ENCODE results near the gene ADARB2.
"Not testable (repeated sequence)": the region's sequence is repeated elsewhere in the genome, so short reads cannot be mapped to it uniquely, and the experiment has no call there.

Gene ADARB2

DNA sequence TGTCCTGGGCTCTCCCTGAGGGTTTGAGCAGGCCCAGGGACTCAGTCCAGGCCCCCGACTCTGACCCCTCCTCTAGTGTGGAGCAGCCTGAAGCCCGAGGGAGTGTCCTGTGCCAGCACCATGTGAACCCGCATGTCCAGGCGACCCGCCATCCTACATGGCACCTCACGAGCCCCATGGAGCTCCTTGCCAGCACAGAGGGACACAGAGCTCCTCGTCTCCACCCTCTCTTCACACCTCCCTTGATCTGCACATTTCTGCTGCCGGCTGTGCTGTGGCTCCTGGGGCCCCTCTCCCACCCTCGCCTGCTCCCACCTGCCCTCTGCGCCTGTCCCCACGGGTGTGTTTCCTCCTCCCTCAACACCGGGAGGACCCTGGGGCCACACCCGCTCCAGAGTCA is 103.5 kb downstream of the ADARB2 start:
- no peak for DNase-seq

DNA sequence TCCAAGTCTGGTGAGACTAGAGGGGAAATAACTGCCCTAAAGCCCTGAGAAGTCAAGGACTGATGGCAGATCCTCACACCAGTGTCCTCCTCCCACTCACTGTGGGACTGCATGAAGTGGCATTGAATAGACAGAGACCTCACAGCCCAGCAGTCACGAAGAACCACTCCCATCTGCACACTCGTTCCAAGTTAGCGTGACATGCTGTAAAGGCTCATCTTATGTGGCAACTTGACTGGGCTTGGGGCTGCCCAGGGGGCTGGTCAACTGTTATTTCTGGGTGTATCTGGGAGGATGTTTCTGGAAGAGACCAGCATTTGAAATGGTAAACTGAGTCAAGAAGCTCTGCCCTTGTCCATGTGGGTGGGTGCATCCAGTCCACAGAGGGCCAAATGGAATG is 104.7 kb downstream of the ADARB2 start:
- DNase-seq, result no peak

DNA sequence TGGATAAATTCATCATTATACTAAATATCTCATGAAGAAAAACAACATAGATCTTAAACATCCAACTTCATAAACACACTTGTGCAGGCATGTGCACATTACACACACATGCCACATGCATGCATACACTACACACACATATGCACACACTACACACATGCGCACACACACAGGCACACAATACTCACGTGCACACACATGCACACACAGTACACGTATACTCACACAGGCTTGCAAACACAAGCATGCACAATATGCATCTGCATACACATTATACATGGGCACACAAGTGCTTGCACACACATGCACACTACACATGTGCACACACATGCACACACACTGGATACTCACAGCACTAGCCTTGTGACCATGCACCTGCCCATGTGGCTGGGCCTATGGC is 105.2 kb downstream of the ADARB2 start:
- no peak for DNase-seq

DNA sequence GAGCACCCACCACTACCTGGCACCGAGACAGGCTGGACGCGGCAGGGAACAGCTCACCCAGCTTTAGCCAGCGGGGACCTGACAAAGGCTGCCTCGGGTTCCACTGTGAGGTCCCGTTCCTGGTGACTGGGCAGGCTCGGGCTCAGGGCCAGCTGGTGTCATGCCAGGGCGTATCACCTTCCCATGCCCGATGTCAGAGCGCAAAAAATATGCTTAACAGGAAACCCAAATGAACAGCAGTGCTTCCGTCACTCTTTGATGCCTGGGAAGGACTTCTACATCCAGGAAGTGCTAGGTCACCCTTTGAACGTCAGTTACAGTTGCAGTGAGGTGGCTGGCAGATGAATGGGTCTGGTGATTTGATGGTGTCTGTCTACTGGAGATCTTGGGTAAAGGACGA is 106.0 kb downstream of the ADARB2 start:
- no peak for DNase-seq

DNA sequence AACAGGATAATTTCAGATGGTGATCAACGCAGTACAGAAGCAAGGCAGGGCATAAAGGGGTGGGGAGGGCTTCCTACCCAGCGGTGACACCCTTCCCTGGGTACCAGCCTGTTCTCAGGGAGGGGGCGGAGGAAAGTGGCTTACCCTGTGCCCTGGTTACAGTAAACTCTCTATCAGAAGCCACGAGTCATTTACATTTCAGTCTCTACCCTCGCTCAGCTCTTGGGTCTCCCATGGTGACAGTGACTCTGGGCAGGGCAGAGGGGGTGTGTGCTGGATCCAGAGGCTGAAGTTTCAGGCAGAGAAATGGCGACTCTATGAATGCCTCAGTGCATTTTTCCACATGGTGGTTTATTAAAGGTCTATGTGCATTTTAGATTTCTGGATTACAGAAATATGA is 107.0 kb downstream of the ADARB2 start:
- no peak for DNase-seq

DNA sequence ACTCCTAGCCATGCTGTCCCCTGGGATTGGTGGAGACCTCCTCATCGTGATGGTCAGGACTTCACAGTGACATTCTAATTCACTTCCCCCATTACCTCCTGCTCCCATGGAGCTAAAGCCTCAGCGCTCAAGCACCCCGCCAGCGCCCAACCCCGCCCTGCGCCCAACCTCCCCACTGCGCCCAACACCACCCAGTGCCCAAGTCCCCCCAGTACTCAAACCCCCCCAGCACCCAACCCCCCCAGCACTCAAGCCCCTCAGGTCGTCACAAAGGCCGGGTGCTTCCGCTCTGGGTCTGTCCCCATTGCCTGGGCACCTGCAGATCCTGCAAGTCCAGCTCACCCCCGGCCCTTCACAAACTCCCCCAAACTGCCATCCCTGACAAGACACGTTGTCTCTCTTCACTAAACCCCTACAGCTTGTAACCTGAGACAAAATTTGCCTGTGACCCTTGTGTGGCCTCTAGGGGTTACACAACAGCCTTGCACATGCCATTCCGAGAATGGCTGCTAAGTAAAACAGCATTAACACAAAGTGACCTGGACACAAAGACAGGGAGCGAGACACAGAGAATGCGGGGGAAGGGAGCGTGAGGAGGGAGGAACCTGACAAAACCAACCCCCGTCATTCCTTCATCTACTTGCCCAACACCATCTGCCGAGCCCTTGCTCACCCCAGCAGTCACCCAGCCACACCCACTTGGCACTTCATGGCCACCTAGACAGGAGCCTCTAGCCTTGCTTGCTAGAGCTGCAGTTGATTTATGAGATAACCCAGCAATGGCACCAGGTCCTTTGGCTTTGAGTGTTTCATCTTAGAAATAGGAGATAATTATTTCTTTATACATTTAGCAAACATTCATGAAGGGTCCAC is 107.8 kb downstream of the ADARB2 start:
- DNase-seq, result no peak

DNA sequence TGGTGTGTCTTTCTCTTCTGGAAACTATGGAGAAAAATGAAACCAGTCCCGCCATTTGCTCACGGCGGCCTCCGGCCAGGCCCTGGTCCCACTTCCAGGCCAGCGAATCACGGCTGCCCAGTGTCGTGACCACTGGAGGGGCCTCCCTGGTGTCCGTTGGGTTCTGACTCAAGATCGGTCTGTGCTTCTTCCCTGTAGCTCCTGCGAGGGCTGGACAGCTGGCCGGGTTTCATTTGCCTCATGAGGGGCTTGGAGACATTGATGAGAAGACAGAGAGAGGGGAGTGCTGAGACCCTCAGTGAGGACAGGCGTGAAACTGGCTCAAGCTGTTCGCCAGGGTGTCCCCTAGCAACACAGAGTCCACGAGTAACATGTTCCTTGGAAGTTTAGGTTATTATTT is 108.6 kb downstream of the ADARB2 start:
- no peak for DNase-seq

DNA sequence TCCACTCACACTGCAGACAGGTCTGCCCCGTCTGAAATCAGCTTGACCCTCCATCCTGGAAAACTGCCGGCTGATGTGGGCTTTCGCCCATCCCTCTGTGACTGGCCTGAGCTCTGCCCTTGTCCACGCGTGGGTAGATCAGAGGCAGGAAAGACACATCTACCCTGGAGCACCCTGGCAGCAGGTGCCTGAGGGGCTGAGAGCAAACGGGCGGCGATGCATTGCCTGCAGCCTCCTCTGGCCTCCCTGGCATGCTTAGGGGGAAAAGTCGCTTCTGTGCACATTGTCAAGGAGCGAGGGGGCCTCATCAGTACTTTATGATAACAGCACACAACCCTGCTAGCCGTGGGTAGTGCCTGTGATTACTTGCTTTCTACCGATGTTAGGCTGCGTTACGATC is 109.4 kb downstream of the ADARB2 start:
- no peak for DNase-seq

DNA sequence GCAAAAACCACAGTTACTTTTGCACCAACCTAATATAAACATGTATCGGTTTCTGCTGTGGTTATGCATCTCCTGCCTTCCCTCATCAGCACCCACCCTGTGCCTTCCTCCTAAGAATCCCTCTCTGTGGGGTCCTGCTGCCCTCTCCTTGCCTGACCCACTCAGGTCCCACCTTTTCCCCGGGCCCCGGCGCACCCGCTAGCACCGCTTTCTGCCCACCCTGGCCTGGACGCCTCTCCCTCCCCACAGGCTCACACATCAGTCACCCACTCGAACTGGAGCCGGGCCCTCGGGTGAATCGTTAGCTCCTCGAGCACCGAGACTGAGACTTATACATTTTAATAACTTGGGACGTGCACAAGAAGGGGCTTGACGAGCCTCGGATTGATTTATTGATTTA is 110.5 kb downstream of the ADARB2 start:
- no peak for DNase-seq

DNA sequence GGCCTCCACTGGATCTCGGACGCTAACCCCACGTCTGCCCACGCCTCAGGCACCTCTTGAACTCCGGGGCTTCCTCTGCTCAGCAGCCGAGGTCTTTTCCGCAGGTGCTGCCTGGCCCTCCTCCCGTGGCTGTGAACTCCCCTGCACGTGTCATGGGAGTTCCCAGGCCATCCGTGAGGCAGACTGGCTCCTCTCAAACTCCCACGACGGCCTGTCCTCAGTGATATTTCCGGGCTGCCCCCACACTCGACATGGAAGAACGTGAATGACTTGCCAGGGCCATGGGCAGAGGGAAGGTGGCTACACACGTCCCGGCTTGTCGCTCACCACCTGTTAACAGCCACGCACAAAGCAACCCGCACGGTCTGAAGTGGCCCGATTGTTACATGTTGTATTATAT is 110.9 kb downstream of the ADARB2 start:
- no peak for DNase-seq

DNA sequence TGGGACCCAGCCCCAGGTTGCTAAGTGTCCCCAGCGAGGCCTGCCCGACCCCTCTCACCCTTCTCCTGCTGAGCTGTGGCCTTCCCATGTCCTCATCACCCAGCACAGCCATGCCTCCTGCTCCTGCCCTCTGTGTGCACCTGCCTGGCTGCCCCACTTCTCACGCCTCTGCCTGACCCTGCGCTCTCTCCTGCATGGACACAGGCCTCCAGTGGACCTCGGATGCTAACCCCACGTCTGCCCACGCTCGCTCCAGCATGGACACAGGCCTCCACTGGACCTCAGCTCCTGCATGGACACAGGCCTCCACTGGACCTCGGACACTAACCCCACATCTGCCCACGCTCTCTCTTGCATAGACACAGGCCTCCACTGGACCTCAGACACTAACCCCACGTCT is 111.6 kb downstream of the ADARB2 start:
- no peak for DNase-seq

DNA sequence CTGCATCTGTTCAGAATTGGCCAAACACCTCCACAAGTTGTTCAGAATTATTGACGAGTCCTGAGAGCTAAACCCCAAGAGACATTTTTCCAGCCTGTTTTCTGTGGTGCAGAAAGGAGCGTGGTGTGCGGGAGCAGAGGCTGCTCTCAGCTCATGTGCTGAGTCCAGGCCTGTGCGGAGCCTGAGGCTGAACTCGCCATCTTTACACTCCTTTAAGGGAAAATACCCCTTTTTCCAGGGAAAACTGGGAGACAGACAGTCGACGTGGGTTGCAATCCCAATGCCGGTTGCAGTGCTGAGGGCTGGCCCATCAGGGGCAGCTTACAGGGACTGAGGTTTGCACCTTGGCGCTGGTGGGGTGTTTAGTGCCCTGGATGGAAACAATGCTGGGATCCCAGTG is 112.2 kb downstream of the ADARB2 start:
- DNase-seq, result no peak

DNA sequence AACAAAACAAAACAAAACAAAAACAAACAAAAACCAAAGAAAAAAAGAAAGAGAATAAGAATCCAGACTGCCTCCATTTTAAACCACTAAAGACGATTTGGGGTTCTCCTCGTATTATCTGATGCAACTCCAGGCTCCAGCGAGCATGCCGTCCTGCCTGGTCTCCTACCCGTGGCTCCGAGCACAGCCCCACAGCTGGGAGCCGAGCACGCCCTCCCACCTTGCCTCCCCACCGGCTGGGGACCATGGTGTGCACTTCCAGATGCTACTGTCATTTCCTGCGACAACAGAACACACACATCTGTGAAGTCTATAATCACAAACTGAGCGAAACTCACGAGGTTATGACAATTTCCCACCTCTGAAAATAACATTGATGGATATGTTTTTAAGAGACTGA is 113.1 kb downstream of the ADARB2 start:
- no peak for DNase-seq

DNA sequence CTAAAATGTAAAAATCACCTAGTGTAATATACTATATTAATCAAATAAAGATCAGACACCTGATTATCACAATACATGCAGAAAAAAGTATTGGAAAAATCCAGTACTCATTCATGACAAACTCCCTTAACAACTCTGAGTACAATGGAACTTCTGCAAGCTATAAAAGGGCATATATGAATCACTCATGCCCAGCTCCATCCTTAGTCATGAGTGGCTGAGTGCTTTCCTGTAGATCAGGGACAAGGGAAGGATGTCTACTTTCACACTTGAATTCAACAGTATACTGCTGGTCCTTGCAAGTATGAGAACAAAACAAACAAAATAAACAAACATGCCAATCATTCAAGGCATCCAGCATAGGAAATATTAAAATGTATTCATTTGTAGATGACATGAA is 116.5 kb downstream of the ADARB2 start:
- no peak for DNase-seq

DNA sequence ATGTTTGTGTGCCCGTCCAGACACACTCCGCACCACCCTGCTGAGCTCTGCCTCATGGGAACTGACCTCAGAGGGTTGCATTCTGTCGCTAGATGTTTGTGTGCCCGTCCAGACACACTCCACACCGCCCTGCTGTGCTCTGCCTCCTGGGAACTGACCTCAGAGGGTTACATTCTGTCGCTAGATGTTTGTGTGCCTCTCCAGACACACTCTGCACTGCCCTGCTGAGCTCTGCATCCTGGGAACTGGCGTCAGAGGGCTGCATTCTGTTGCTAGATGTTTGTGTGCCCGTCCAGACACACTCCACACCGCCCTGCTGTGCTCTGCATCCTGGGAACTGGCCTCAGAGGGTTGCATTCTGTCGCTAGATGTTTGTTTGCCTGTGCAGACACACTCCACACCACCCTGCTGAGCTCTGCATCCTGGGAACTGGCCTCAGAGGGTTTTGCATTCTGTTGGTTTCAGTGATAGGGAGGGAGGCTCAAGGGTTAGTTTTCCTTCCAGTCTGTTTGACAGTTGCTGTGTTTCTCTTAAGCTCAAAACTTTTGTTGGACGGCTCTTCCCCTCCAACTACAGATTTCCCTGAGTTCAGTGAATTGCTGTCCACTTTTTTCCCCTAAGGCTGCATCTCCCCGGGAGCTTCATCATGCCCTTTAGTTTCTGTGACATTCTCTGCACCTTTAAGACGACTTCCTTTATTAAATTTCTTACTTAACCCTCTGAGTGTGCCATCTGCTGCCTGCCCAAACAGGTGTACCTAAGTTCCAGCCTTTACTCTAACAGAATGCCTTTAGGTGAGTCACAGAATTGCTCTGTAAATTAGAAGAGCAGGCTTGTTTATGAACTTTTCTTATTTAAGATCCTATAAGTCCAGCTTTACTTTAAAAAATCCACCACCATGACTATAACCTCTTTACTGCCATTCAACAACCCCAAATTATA is 119.7 kb downstream of the ADARB2 start:
- DNase-seq, result not testable (repeated sequence)

DNA sequence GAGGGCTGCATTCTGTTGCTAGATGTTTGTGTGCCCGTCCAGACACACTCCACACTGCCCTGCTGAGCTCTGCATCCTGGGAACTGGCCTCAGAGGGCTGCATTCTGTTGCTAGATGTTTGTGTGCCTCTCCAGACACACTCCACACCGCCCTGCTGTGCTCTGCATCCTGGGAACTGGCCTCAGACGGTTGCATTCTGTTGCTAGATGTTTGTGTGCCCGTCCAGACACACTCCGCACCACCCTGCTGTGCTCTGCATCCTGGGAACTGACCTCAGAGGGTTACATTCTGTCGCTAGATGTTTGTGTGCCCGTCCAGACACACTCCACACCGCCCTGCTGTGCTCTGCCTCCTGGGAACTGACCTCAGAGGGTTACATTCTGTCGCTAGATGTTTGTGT is 120.6 kb downstream of the ADARB2 start:
- not testable (repeated sequence) for DNase-seq

DNA sequence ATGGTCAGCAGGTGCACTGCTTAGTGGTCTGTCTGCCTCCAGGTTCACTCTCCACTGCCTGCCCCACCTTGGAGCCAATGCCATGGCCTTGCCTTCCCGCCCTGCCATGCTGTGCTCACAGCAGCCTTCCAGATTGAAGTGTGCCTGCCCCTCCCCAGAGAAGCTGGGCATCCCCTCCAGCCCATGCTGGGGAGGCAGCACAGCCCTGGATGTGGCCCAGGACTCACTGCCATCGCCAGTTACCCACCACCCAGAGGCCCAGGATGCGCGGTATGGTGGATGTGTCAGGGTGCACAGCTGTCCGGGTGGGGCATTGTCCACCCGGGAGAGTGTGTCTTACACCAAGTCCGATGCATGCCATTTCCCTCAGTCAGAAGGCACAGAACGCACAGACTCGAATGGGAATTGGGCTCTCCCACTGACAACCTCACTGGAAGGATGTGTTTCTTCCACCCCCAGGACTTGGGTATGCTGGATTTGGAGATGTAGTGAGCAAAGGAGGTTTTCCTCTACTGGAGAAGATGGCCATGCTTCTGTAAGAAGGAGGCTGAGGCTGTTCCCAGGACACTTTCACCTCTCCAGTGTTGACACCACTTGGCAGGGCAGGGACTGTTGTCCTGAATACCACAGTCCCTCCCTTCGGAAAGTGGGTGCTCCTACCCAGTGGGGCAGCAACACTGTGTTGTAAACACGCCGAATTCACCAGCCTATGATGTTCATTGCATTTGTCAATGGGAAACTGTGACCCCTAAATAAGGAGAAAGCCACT is 122.0 kb downstream of the ADARB2 start:
- DNase-seq, result no peak

DNA sequence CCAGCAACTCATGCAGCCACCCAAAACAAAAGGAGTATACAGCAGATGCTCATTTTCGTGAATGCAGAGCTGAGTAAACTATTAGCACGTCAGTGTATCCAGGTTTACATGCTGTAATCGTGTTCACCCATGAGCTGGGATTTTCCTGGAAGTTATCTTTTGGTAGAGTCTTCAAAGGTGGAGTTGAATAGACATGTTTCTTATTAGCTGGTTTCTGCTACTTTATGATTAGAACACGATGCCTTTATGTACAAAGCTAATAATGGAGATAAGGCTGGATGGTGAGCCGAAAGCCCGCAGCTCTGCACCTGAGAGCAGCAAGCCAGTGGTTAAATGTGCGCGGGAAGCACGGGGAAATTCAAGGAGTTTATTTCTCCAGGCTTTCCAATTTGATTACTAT is 123.8 kb downstream of the ADARB2 start:
- no peak for DNase-seq

DNA sequence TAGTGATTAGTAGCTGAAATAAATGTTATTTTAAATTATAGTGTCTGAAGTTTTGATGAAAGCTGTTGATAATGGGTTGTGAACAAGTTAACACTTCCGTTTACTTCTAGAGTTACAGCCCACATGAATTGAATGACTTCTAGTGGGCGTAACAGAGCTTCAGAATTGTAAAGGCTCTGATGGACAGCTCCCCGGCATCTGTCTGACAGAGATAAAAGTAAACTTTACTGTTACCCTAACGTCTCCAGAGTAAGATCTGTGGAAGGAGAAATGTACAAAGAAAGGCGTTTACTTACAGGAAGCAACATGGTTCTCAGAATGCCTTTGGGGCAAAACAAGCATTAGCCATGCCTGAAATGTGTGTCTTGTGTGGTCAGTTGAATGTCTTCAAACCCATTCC is 124.4 kb downstream of the ADARB2 start:
- DNase-seq, result no peak

DNA sequence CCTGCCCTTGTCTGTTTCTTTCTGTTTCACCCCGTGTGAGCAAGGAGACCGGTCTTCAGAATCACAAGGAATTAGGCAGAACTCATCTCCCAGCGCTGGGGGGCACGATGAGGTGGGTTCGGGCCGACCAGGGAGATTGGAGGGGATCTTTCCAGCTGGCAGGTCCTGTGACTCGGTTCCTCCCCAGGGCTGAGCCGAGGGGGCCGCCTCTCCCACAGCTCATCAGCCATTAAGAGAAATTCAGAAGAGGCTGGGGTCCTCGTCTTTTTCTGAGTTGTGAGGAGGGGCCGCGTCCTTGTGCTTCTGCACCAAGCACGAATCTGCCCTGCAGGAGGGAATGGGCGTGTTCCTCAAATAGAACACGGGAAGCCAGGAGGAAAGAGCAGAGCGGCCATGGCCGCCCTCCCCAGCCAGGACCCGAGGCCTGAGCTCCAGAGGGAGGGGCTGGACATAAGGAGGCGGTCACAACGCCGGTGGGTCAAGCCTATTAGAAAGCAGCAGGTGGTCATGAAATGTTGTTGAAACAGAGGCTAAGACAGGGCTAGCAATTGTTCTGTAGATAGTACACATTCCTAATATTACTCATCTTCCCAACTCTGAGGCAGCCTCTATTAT is 125.3 kb downstream of the ADARB2 start:
- DNase-seq, result no peak

DNA sequence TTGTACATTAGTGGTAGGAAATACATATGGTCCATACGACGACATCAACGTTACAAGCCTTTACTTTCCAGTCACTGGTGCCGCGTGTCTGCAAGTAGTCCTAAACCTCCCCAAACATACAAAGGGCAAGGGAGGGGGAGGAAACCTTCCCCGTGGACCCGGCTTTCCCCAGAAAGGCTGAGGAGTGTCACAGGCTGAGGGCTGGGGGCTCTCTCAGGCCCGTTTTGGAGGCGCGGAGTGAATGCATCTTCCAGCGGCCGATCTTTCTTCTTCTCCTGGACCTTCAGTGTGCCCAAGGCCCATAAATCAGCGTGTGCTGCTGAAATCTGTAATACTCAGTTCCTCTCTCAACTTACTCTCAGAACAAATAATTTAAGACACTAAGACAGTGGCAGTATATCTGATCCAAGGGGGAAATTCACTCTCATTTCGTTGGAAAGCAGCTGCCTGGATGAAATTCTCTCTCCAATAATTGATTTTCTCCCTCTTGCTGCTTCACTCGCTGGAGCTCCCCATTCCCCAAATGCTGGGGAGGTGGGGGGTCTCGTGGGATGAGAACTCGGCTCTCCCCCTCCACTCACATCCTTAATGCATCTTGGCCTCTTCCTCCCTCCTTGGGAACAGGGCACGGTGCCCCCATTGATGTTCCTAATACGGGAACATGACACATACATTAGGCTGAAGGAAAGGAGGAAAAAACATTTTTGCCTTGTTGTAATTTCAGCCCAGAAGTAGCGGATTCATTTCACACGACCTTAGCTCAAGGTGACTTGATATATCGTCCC is 126.1 kb downstream of the ADARB2 start:
- DNase-seq, result no peak

DNA sequence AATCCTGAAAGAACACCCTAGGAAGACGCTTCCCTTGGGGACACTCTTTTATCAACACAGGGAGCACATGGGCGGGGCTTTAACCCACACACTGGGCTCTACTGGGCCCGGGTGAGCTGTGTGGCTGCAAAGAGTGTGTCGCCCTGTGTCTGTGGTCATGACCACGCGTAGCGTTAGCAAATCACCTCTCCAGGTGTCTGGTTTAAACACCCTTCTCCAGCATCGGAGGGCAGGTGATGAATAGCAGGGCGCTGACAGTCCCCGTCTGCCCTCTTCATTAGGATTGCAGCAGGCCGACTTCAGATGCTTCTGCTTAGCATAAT is 127.7 kb downstream of the ADARB2 start:
- no peak for DNase-seq

Data from NCI-H2081 treated with DMSO at 0.1 percent for 48 hours (cell line).